PC-3 (cell line): ENCODE measurements around the gene FASN. TPM values are rescaled to one million over a fixed set of nuclear protein-coding genes. Genes with fewer than 3 reads are reported as not detected.
A peak's percentile ranks its signal among the peaks of the same experiment; 100 is the strongest.

Experiments used
- ATAC-seq: fragments of 200-7000 bp; cut with Tn5 transposase; 2 replicates; pipeline ENCODE4 v1.9.1; 2020; ENCODE audit warnings: mild to moderate bottlenecking, moderate library complexity
- BruUV-seq: library from RNA; stranded (reverse); fragments of 400-500 nt; replicated peaks from 2 replicates; lab custom pipeline; 2021; lab: Mats Ljungman, UMichigan
- CTCF ChIA-PET: fragments of 300-600 bp; sonication (Branson Sonifier 250); formaldehyde crosslinking; loops from one replicate; lab custom pipeline; 2022; ENCODE audit warnings: antibody characterized with exemption; lab: Charles Lee
- POLR2A ChIA-PET: fragments of 300-600 bp; sonication (Branson Sonifier 250); formaldehyde crosslinking; loops from one replicate; lab custom pipeline; 2022; ENCODE audit warnings: antibody characterized with exemption; ENCODE audit not compliant: unreplicated experiment; lab: Charles Lee
- DNase-seq: peaks from one replicate; pipeline ENCODE4 v3.0.0-alpha.2; 2015
- H2AFZ ChIP-seq: fragments of 300-600 bp; sonication (generic); 2 replicates; pipeline ENCODE4 v1.6.0; 2016; ENCODE audit warnings: antibody characterized with exemption, low read length
- H3F3A ChIP-seq: fragments of 300-600 bp; sonication (generic); one replicate; pipeline ENCODE4 v1.6.0; 2017; ENCODE audit warnings: antibody characterized with exemption, low read length, control low read depth, mild to moderate bottlenecking; ENCODE audit not compliant: unreplicated experiment
- H3K27ac ChIP-seq: fragments of 300-600 bp; sonication (generic); 2 replicates; pipeline ENCODE4 v1.5.1; 2016; ENCODE audit warnings: mild to moderate bottlenecking, low read length
- H3K27me3 ChIP-seq: fragments of 300-600 bp; sonication (generic); 2 replicates; pipeline ENCODE4 v1.6.1; 2016; ENCODE audit warnings: low read length, mixed read lengths
- H3K36me3 ChIP-seq: fragments of 300-600 bp; sonication (generic); 2 replicates; pipeline ENCODE4 v1.6.1; 2016; ENCODE audit warnings: low read depth, mixed run types, low read length, mixed read lengths
- H3K4me1 ChIP-seq: fragments of 300-600 bp; sonication (generic); 2 replicates; pipeline ENCODE4 v1.5.1; 2016; ENCODE audit warnings: low read length; ENCODE audit not compliant: insufficient read depth
- H3K4me2 ChIP-seq: fragments of 300-600 bp; sonication (generic); 2 replicates; pipeline ENCODE4 v1.6.0; 2016; ENCODE audit warnings: low read length
- H3K4me3 ChIP-seq: fragments of 300-600 bp; sonication (generic); 2 replicates; pipeline ENCODE4 v1.5.1; 2016; ENCODE audit warnings: mild to moderate bottlenecking, low read length, mixed read lengths
- H3K79me2 ChIP-seq: fragments of 300-600 bp; sonication (generic); 2 replicates; pipeline ENCODE4 v1.6.1; 2017; ENCODE audit warnings: low read length, mixed read lengths
- H3K9ac ChIP-seq: fragments of 300-600 bp; sonication (generic); 2 replicates; pipeline ENCODE4 v1.6.0; 2016; ENCODE audit warnings: mild to moderate bottlenecking, low read length
- H3K9me2 ChIP-seq: fragments of 300-600 bp; sonication (generic); replicated peaks from 2 replicates; pipeline ENCODE4 v1.6.1; 2016; ENCODE audit warnings: mixed run types, low read length, mixed read lengths
- H3K9me3 ChIP-seq: fragments of 300-600 bp; sonication (generic); 2 replicates; pipeline ENCODE4 v1.6.1; 2016; ENCODE audit warnings: low read length, mixed read lengths
- H4K20me1 ChIP-seq: fragments of 300-600 bp; sonication (generic); 2 replicates; pipeline ENCODE4 v1.6.1; 2016; ENCODE audit warnings: low read length, mixed read lengths
- CTCF ChIP-seq: fragments of 300-600 bp; sonication (generic); conservative IDR thresholded peaks from 2 replicates; pipeline ENCODE4 v1.5.1; 2017; ENCODE audit warnings: antibody characterized with exemption, low read depth, mild to moderate bottlenecking, low read length
- EZH2 ChIP-seq: fragments of 300-600 bp; sonication (generic); IDR thresholded peaks from one replicate; pipeline ENCODE4 v1.6.1; 2017; ENCODE audit warnings: antibody characterized with exemption, mild to moderate bottlenecking, low read length; ENCODE audit not compliant: unreplicated experiment
- EZH2phosphoT487 ChIP-seq: fragments of 300-600 bp; sonication (generic); IDR thresholded peaks from 2 replicates; pipeline ENCODE4 v1.6.1; 2018; ENCODE audit warnings: mild to moderate bottlenecking, antibody characterized with exemption, low read length, borderline replicate concordance
- intact Hi-C: fragments of 100-400 bp; cut with micrococcal nuclease; formaldehyde crosslinking; loops from 2 replicates; pipeline ENCODE4 v1.9.0; 2023
- total RNA-seq: library from RNA; depleted of rRNA; stranded (reverse); fragments of >200 nt; gene quantifications from 2 replicates; pipeline ENCODE4 v1.2.3, GENCODE V29; 2014

Gene FASN
- total RNA-seq, 1 experiment from 2014 or later: 269 TPM

- H3K4me3 ChIP-seq: no peak overlapping the region
- H3K4me2 ChIP-seq: peak overlapping the region; percentile 52
- H3K9ac ChIP-seq: peak overlapping the region; percentile 42
- no peaks in the 10 kb centered on the region for H3K79me2 ChIP-seq
- ChIA-PET POLR2A (interaction anchor here (0.6 to 1.1 kb wide), 3 partner anchors 8 to 97 kb away, joined by 3 to 8 read pairs (median 4); partner anchors contain the start of gene DCXR), CTCF (interaction anchor here (0.5 to 0.7 kb wide), 2 partner anchors 32 to 48 kb away, joined by 3 to 4 read pairs; no protein-coding TSS in a partner anchor)
- no peaks in the 10 kb centered on the region for H4K20me1 ChIP-seq
- peaks cover 4% of the 10 kb centered on the region for H3F3A ChIP-seq
- peak overlapping the region; percentile 58; the same call in 1 of the 2 replicates for H2AFZ ChIP-seq
- intact Hi-C loops: loop anchor here (1.0 kb wide), 1 partner anchor 48 kb away; no protein-coding TSS in a partner anchor
- TF ChIP-seq EZH2 (no peak), CTCF (peak; percentile 60)
- H3K27me3 ChIP-seq: no peaks in the 10 kb centered on the region
- peak overlapping the region; percentile 69 for H3K27ac ChIP-seq
- H3K9me2 ChIP-seq: no peaks in the 10 kb centered on the region
- no peaks in the 10 kb centered on the region for H3K9me3 ChIP-seq
- no peaks in the 10 kb centered on the region for H3K36me3 ChIP-seq
- no TSS peak for BruUV-seq
- DNase-seq (peak; percentile 85), ATAC-seq (peak; percentile 86)
- H3K4me1 ChIP-seq: peaks cover 33% of the 10 kb centered on the region
These were observed 8.0 kb upstream of the FASN start for GRCh38 chr17:82105882-82106687.

GRCh38 chr17:82105417-82105881, 7.4 kb upstream of the FASN start:
- no peaks in the 10 kb centered on the region for H3K79me2 ChIP-seq
- H3K9me2 ChIP-seq: no peaks in the 10 kb centered on the region
- H3K4me1 ChIP-seq: peaks cover 26% of the 10 kb centered on the region
- no peak overlapping the region for H2AFZ ChIP-seq
- no peak for ATAC-seq
- H3K9ac ChIP-seq: no peak overlapping the region
- no peak overlapping the region for H3K27ac ChIP-seq
- TF ChIP-seq EZH2phosphoT487 (no peak), CTCF (no peak), EZH2 (no peak)
- no peaks in the 10 kb centered on the region for H3K9me3 ChIP-seq
- H3K4me3 ChIP-seq: no peak overlapping the region
- peak overlapping the region; percentile 52; the same call in 1 of the 2 replicates for H3K4me2 ChIP-seq
- no peaks in the 10 kb centered on the region for H3K27me3 ChIP-seq
- peaks cover under 1% of the 10 kb centered on the region for H3F3A ChIP-seq
- DNase-seq: no peak
- no peaks in the 10 kb centered on the region for H4K20me1 ChIP-seq
- intact Hi-C loops: no loop called here
- CTCF ChIA-PET: no interaction called here
- no TSS peak for BruUV-seq
- no peaks in the 10 kb centered on the region for H3K36me3 ChIP-seq
- POLR2A ChIA-PET: interaction anchor here (0.6 kb wide), 1 partner anchor 9 kb away, joined by 8 read pairs; no protein-coding TSS in a partner anchor
